UCSD-AML1 (cell line): Measurements from ENCODE around the gene NEIL1.
A peak's percentile ranks its signal among the peaks of the same experiment; 100 is the strongest.
"Not testable (repeated sequence)": the region's sequence is repeated elsewhere in the genome, so short reads cannot be mapped to it uniquely, and the experiment has no call there.

ENCODE experiments used
- DNase-seq: peaks from one replicate; lab custom pipeline; 2025; ENCODE audit not compliant: unreplicated experiment; lab: John Stamatoyannopoulos, UW

The NEIL1 gene

DNA sequence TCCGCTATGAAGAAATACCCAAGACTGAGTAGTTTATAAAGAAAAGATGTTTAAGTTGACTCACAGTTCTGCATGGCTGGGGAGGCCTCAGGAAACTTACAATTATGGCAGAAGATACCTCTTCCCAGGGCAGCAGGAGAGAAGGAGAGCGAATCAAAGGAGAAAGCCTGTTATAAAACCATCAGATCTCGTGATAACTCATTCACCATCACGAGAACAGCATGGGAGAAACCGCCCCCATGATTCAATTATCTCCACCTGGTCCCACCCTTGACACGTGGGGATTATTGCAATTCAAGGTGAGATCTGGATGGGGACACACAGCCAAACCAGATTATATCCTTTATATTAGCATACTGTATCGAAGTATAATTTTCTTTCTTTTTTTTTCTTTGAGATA is 14.7 kb upstream of the NEIL1 start:
- DNase-seq, result not testable (repeated sequence)

DNA sequence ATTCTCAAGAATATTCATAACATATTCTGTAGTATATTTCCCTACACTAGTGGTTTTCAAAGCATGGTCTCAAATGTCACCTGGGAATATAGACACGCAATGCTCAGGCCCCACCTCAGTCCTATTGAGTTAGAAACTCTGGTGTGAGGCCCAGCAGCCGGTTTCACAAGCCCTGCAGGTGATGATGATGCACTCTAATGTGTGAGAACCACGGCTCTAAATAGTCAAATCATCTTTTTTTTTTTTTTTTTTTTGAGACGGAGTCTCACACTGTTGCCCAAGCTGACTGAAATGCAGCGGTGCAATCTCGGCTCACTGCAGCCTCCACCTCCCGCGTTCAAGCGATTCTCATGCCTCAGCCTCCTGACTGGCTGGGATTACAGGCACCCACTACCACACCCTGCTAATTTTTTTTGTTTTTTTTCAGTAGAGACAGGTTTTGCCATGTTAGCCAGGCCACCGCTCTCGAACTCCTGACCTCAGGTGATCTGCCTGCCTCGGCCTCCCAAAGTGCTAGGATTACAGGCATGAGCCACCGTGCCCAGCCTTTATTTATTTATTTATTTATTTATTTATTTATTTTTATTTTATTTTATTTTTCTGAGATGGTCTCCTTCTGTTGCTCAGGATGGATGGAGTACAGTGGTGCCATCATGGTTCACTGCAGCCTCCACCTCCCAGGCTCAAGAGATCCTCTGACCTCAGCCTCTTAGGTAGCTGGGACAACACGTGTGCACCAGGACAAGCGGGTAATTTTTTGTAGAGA is 13.0 kb upstream of the NEIL1 start:
- DNase-seq, result not testable (repeated sequence)

DNA sequence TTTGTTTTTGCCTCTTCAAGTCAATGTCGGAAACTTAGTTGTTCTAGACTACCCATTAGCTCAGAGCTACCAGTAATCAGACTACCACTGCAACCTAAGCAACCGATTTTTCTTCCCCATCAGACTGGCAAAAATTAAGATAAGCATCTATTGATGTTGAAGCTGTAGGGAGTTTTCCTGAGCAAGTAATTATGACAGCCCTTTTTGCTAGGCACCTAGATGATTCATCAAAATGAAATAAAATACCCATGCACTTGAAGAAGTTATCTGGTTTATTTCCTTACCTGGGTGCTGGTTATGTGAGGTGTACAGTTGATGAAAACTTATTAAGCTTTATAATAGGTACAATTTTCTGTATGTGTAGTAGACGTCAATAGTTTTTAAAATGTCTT is 11.5 kb upstream of the NEIL1 start:
- no peak for DNase-seq

DNA sequence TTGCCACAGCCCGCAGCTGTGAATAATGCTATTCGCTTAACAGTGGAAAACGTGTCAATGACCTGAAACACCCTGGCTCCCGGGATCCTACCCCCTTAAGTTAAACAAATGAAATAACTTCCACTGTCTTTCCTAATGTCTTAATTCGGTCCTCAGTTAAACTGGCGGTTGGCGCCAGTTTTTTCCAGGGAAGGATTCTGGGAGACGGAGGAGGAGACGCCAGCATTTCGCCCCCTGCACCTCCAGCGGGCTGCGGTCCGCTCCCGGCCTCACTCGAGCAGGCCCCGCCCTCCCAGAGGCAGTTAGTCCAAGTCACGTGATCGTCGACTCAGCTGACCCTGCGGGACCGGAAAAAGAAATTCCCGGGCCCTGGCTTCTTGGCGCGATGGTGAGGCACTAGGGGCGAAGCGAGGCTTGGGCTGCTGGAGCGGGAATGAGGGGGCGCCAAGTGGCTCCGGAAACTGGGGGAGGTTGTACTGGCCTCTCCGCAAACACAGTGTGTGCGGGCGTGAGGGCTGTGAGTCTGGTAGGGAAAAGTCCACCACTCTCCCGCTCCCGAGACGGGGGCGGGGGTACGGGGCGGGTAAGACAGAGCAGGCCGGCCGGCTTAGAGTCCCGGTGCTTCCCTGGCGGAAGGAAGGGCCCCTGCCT is 11.0 kb upstream of the NEIL1 start, which contains the start of gene COMMD4:
Gene COMMD4 (plus strand): TSS at position 359 of the 651 bp plus-strand sequence. CDS start 27 bp downstream, at position 386.
- peak; percentile 89 for DNase-seq

DNA sequence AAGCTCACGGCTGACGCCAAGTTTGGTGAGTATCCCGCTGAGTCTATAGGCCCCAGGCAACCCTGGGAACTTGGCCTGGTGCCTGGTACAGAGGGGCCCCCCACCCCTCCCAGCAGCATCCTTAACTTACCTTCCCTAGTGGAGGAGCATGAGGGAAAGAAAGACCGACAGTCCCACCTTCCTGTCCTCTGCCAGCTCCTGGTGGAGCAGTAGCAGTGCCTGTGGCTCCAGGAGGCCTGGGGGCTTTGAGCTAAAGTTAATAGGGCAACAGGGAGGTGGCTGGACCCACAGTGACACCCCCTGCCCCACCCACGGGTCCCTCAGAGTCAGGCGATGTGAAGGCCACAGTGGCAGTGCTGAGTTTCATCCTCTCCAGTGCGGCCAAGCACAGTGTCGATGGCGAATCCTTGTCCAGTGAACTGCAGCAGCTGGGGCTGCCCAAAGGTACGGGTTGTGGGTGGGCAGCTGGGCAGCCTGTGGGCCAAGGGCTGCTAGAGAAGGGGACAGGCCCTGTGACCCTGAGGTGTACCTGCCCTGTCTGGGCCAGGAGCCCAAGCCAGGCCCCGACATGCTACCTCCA is 8.1 kb upstream of the NEIL1 start:
- no peak for DNase-seq

DNA sequence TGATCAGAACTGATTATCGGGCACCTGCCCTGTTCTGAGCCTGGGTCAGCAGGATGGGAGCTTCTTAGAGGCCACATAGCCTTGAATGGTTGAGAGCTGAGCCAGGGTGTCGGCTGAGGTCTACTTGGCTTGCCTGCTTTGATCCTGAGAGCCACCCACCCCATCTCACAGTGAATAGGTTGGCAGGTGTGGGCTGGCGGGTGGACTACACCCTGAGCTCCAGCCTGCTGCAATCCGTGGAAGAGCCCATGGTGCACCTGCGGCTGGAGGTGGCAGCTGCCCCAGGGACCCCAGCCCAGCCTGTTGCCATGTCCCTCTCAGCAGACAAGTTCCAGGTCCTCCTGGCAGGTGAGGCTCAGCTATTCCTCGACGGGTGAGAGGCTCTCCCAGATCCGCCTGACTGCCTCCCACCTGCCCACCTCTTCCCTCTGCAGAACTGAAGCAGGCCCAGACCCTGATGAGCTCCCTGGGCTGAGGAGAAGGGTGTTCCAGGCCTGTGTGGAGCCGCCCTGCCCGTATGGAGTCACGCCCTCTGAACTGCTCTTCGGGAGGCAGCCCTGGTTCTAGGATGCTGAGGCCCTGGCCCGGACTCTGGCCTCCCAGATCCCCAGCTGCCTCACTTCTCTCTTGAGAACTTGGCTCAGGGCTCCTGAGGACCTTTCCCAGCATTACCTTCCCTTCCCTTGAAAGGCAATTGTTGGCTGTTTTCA is 7.2 kb upstream of the NEIL1 start:
- no peak for DNase-seq

DNA sequence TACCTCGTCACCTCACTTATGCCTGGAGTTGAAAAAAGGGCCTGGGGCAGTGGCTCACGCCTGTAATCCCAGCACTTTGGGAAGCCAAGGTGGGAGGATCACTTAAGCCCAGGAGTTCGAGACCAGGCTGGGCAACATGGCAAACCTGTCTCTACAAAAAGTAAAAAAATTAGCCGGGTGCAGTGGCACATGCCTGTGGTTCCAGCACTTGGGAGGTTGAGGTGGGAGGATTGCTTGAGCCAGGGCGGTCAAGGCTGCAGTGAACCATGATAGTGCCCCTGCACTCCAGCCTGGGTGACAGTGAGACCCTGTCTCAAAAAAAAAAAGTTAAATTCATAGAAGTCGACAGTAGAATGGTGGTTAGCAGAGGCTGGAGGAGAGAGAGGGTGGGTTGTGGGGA is 4.6 kb upstream of the NEIL1 start:
- no peak for DNase-seq

DNA sequence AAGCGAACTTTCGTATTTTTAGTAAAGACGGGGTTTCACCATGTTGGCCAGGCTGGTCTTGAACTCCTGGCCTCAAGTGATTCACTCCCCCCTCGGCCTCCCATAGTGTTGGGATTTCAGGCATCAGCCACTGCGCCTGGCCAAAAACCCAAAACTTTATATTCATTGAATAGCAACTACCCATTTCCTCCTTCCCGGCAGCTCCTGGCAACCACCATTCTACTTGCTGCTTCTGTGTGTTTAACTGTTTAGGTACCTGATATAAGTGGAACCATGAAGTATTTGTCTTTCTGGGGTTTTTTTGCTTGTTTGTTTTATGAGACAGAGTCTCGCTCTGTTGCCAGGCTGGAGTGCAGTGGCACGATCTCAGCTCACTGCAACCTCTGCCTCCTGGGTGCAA is 2.9 kb upstream of the NEIL1 start:
- not testable (repeated sequence) for DNase-seq

DNA sequence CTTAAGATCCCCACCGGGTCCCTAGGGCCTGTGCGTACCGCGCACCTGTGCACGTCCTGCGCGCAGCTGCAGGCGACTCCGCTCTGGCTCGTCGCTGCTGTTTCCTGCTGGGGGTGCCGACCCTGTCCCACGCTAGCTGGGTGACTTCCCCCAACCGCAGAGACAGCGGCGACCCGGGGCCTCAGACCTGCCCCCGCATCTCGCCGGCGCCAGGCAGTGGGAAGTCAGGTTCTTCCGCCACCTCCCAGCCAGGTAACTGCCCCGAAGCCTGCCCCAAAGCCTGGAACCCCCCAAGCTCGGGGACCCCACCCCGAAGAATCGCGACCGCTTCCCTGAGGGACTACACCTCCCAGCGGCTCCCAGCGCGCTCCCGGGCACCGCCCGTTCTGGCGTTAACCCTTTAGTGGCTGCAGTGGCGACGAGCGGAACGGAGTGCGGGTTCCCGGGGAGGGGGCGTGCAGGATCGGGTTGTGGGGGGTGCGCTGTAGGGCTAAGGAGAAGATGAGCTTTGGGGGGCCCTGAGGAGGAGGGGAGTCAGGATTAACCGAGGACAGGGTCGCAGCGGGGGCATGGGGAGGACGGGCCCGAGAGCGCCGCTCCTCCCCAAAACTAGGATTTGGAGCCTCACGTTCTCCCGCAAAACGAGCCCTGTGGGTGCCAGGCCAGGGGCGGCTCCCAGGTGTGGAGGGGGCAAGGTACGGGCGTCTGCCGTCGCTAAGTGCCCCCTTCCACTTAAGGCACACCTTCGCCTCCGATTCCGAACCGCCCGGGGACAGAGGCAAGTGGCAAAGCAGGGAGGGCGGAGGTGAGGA is 589 bp downstream of the NEIL1 start:
- no peak for DNase-seq

DNA sequence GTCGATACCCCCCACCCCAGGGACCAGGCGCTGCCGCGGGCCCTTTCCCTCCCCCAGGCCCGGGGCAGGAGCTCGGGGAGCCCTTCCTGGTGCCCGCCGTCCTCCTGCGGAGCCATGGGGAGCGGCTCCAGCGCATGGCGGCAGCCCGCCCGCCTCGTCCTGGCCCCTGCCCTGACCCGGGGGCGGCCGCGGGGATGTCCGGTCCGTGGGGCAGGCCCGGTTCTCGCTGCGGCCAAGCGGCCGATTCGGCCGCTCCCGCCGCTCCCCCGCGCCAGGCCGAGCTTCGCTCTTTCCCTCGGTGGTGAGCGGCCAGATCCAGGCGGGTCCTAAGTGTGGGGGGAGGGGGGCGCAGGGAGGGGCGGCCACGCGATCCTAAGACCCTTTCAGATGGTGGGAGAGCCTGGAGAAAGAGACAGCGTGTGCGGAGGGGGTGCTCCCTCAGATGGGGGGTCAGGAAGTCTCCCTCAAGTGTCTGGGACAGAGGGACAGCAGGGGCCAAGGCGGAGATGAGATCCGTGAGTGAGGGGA is 1.3 kb downstream of the NEIL1 start:
- DNase-seq, result no peak

DNA sequence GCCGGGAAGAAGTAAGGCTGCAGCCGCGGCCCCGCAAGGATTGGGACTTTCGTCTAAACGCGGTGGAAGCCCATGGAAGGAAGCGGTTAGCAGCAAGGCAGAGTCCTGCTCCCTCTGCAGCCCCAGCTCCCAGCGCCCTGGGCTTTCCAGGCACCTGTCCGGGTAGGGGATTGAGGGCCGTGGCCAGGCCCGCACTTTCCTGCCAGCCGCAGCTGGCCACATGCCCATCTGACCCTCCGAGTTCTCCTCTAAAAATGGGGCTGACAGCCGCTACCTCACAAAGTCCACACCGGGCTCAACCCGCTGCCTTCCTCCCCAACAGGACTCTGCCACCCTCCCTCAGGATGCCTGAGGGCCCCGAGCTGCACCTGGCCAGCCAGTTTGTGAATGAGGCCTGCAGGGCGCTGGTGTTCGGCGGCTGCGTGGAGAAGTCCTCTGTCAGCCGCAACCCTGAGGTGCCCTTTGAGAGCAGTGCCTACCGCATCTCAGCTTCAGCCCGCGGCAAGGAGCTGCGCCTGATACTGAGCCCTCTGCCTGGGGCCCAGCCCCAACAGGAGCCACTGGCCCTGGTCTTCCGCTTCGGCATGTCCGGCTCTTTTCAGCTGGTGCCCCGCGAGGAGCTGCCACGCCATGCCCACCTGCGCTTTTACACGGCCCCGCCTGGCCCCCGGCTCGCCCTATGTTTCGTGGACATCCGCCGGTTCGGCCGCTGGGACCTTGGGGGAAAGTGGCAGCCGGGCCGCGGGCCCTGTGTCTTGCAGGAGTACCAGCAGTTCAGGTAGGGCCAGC is 1.9 kb downstream of the NEIL1 start:
- DNase-seq, result no peak

DNA sequence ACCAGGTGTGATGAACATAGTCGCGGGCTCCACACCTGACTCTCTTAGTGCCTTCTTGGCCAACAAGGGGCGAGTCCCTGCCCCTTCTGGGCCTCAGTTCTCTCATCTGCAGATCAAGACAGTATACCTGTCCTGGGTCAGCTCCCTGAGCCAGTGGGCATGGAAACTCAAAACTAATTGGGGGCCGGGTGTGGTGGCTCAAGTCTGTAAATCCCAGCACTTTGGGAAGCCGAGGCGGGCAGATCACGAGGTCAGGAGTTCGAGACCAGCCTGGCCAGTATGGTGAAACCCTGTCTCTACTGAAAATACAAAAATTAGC is 2.5 kb downstream of the NEIL1 start:
- DNase-seq, result not testable (repeated sequence)

DNA sequence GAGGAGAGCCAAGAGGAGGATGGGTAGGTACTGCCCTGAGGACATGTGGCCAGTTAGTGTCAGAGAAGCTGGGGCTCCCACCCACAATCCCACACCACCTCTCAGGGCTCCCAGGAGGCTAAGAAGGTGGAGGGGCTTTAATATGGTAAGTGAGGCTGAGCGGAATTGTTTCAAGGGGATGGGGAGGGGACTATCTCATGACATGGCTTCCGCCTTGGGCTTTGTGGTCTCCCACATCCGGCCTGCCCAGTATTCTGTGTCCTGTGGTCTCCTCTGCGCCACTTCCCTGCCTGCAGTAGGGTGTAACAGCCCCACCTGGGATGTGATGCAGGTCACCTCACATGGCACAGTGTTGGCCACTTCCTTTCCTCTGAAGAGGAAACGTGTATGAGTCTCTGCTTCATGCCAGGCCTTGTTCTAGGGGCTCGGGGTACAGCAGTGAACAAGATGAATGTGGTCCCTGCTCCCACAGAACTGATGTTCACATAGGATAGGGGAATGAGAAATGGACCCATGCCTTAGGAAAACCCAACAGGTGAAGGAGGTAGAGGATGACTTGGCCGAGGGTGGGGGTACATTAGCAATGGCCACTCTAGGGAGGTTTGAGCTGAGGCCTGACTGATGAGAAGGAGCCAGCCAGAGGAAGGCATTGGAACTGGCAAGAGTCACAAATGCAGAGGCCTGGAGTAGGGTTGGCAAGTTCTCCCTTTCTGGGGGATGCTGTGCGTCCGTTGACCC is 3.2 kb downstream of the NEIL1 start:
- DNase-seq, result peak; percentile 88

DNA sequence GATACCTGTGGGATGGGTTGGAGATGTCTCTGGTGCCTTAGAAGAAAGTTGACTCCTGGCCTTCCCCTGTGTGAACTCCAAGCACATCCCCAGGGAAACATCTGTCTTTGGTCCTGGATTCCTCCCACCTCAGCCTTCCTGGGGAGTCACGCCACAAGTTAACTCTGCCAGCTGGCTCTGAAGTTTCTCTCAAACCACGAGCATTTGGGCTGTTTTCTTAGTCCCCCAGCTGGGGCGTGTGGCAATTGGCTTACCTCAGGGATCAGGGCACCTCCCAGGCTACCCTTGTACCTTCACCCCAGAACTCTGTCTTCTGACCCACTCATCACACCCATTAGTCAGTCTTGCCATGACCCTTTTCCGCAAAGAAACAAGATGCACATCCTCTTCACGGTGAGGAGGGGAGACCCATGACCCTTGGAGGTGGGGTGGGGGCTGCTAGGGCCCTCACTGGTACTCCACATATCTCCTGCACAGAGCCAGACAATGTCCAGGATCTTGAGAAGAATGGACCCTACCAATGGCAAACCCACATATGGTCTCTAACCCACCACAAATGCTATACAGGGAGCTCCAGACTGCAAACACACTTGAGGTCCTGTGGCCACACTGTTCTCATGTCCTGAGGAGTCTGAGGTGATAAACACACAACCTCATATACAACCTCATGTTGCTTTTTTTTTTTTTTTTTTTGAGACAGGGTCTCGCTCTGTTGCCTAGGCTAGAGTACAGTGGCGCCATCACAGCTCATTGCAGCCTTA is 3.9 kb downstream of the NEIL1 start:
- DNase-seq, result no peak

DNA sequence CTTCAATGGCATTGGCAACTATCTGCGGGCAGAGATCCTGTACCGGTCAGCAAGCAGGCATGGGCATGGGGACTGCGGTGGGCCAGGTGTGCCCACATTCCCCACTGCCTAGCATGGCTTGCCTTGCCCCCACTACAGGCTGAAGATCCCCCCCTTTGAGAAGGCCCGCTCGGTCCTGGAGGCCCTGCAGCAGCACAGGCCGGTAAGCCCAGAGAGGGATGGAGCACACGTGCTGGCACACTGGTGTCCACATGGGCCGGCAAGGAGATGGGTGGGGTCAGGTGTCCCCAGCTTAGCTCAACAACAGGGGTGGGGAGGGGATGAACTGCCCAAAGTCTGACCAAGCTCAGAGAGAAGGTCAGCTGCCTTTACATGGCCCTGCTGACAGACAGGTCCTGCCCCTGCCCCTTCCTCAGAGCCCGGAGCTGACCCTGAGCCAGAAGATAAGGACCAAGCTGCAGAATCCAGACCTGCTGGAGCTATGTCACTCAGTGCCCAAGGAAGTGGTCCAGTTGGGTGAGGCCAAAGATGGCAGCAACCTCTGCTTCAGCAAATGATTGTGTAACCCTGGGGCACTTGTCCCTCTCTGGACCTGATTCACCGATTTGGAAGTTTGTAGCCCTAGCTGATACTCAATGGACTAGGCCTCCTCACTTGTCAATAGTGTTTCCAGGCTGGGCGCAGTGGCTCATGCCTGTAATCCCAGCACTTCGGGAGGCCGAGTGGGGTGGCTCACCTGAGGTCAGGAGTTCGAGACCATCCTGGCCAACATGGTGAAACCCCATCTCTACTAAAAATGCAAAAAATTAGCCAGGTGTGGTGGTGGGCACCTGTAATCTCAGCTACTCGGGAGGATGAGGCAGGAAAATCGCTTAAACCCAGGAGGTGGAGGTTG is 5.6 kb downstream of the NEIL1 start:
- DNase-seq, result no peak

DNA sequence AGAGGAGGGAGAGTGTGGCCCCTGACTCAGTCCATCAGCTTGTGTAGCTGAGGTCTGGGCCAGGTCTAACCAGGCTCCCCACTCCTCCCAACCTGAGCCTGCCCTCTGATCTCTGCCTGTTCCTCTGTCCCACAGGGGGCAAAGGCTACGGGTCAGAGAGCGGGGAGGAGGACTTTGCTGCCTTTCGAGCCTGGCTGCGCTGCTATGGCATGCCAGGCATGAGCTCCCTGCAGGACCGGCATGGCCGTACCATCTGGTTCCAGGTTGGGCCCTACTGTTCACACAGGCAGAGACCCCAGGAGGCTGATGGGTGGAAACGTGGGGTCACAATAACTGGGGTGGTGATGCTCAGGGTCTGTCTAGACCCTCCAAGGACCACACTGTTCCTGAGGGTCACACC is 6.8 kb downstream of the NEIL1 start:
- no peak for DNase-seq

DNA sequence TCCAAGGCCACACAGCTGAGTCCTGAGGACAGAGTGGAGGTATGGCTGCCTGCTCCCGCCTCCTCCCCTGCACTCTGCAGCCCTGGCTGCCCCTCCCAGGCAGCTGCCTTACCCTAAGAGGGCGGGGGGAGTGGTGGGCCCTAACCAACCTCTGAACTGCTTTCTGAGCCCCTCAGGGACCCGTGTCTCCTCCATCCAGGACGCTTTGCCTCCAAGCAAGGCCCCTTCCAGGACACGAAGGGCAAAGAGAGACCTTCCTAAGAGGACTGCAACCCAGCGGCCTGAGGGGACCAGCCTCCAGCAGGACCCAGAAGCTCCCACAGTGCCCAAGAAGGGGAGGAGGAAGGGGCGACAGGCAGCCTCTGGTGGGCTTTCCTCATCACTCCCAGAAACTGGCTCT is 7.6 kb downstream of the NEIL1 start:
- DNase-seq, result no peak

DNA sequence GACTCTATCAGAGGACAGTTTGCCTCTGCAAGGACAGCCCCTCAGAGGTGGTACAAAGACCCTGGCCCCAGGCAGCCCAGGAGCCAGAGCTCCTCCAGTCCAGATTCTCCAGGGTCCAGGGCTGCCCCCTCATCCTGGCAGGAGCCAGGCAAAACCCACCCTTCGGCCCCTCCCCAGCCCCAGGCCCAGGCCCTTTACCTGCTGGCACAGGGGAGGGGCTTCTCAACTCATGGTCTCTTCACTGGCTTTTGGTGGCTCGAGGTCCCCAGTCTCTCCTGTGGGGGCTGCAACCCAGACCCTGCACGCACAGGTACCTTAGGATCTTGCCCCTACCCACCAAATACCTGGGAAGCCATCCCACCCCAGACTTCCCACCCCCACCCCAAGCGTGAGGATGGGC is 8.5 kb downstream of the NEIL1 start:
- no peak for DNase-seq
